Measurements from ENCODE around the gene TENM4. TPM values are rescaled to one million over a fixed set of nuclear protein-coding genes. Genes with fewer than 3 reads are reported as not detected.
A peak's percentile ranks its signal among the peaks of the same experiment; 100 is the strongest.

Gene TENM4
- polyA plus RNA-seq, 4 donors = 19.1 to 29.5 (median 22.3) TPM

DNA sequence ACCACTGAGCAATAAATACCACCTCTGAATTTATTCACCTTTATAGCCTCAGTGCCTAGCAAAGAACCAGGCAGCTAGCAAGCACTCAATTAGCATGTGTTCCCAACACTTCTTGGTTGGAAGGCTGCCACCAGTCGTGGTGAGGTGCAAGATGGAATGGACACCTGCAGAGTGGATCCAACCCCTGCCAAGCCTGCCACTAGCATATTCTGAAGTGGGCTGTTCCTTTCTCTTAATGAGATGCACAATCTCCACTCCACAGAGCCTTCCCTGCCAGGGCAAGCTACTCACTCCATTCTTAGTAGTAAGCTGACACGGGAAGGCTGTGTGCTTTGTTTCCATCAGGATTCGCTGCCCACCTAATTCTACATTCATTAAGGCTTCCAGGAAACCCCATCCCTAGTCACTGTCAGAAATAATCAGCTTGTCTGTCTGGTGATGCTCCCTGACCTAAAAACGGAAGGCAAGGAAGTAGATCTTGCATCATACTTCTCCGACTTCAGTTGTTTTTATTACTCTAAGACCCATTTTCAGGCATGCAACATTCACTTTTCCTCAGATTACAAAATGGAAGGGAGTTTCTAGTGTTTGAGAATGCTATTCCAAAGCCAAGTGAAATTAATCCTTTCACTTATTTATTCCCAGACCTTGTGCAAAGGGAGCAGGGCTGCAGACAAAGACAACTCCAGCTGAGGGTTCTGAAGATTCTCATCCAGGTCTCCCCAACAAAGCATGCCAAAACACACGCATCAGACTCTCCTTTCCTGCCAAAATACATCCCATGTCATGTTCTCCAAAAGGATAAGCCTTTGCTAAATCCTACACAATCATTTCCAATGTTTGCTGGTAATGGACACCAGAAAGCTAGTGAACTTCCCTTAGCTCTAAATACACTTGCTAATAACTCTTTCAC, 128.0 kb downstream of the TENM4 start:
- DNase-seq (ENCODE audit: low read depth in 4 of 4, low spot score in 2 of 4) = no peak

DNA sequence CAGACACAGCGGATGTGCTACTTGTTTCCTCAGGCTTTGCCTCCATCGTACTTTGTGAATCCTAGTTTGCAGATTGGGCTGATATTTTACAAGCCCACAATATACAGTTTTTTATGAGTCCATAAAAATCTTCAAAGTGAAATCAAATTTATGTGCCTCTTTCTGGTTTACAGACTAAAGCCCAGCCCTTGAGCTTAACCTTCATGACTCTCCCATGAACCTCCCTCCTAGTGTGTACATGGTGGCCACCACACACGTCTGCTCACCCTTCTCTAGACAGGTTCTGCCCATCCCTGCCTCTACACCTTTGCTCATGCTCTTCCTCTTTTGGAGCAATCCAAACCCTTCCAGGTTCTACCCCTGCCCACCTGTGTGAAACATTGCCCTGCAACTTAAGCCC, 129.4 kb downstream of the TENM4 start:
- DNase-seq (ENCODE audit: low read depth in 4 of 4, low spot score in 2 of 4) = no peak

DNA sequence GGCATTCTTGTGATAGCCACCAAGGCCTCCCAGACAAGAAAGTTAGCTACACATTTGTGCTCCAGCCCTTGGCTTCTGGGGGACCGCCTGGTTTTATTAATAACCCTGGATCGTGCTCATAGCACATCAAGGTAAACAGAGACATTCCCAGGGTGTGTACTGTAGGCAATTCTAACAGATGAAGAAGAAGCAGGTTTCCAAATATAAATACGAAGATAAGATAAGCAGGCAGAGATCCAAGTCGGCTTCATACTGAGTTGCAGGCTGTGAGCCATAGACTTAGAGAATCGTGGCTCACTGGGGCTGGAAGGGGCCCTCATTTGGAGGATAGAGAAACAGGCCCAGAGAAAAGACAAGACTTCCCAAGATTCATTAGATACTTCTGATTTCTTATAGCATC, 131.4 kb downstream of the TENM4 start:
- DNase-seq (ENCODE audit: low read depth in 4 of 4, low spot score in 2 of 4) = no peak

DNA sequence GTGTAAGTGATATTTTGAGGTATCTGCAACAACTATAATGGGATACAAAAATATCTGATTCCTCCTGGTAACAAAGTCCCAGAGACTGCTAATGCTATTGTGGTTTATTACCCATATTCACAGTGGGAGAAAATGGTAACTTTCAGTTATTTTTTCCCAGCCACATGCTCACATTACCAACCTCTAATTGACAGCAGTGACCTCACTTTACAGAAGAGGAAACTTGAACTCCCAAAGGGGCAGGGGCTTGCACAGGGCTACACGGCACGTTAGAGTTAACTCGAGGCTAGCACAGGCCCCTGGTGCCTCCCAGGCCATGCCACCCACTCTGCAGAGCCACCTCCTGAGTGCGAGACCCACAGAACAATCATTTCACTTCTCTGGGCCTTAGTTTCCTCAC, 132.4 kb downstream of the TENM4 start:
- DNase-seq (ENCODE audit: low read depth in 4 of 4, low spot score in 2 of 4) = no peak

DNA sequence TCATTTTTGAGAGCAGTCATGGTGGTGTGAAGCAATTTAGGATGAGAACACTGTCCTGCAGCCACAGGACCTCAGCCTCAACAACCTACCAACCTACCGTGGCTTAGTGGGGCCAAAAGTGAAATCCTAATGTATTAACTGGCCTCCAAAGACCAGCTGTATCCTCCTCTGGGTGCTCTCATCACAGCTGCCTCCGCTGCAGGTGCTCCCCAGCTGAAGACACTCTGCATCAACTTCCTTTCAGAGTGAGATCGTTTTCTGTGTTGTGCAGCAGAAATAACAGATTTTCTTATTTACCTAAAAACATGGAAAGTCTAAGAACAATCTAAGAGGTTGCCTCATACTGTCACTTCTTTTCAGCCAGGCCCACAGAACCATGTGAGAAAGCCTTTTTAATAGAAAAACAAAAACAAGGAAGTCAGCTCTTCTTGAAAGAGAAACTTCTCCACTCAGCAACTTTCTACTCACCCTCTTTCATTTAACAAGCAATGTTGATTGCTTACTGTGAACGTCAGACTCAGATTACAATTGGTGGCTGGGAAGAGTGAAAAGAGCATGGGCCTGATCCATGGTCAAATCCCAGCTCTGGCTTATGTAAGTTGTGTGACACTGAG, 136.1 kb downstream of the TENM4 start:
- no peak for DNase-seq (ENCODE audit: low read depth in 4 of 4, low spot score in 2 of 4)

DNA sequence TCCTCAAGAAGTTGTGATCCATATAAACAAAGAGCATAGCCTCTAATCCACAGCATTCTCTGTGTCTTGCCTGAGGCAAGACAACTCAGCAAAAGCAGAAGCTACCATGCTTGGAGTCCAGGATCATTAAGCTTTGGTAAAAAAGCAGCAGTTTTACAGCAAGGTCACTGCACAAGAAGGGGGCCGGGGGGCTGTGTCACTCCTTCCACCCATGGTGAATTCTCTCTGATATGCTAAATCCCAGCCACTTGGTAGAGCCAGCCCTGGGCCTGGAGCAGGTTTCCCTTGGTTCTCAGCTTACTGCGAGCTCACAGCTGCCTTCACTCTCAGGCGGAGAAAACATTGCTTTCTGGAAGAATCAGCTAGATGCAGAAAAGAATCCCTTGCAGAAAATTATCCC, 144.7 kb downstream of the TENM4 start:
- DNase-seq (ENCODE audit: low read depth in 4 of 4, low spot score in 2 of 4) = peak in 2 of 4 donors; percentile 42 to 48

DNA sequence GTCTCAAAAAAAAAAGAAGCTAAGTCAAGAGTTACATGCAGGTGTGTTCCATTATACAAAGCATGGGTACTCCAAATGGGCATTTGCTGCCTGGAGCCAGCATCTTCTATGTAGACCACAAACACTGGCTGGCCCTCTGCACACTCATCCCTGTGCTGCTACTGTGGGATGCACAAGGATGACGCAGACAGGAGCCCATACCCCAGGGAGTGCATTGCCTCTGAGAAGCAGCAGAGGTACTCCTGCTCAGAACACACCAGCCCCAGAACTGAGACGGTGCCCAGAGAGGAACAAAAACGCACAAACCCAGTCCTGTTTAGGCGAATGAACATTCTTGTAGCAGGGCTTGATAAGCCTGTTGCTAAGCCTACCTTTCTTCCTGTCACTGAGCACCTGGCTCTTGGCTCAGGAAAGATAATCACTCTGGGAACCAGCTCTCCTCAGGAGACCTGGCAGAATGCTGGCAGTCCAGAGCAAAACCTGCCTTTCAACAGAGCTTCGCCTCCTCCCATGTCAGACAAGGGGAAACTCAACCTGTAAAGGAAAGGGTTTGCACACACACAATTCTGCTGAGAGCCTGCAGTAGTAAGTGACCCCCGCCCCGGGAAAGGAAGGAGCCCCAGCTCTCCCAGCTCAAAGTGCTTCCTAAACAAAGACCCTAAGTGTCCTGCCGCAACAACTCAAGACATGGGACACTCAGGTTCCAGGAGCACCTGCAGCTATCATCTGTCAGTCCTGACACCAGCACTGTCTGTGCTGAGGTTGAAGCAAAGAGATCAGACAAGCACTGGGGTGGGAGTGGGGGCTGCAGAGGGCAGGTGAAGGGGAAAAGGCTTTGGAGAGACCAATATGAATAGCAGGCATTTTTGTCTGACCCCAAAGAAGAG, 145.7 kb downstream of the TENM4 start:
- DNase-seq (ENCODE audit: low read depth in 4 of 4, low spot score in 2 of 4) = peak in 3 of 4 donors; percentile 21 to 37 (median 23)

DNA sequence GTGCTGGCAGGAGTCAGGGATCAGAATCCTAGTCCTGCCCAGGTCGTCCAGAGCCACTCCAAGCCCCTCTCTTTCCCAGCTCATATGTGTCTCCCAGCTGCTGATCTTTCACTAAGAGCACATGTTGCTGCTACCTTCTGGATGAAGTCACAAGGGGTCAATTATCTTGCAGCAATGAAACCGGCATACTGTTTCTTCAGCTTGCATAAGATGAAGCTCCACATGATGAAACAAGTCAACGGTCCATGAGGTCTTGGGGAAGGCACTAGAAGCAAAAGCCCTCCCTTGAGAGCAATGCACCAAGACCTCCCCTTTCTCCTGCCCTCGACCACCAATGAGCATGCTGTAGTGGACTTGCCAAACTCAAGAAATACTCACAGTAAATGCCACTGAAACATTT, 148.9 kb downstream of the TENM4 start:
- no peak for DNase-seq (ENCODE audit: low read depth in 4 of 4, low spot score in 2 of 4)

DNA sequence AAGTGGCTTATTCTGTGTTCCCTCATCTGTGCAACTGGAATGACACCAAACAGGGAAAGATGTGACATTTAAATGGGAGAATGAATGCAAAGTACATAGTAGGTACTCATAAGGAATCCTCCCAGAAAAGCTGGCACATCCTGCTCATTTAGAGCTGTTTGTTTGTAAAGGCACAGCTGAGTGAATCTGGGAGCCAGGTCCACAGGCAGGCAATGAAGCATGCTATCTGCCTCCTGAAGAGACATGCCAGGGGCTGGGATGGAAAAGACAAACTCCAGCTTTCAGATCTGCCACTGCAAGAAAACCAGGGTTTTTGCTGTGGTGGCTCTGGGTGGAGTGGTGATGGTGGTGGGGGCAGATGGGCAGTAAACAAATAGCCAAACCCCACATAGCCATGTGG, 150.1 kb downstream of the TENM4 start:
- DNase-seq (ENCODE audit: low read depth in 4 of 4, low spot score in 2 of 4) = peak in 1 of 4 donors; percentile 17

DNA sequence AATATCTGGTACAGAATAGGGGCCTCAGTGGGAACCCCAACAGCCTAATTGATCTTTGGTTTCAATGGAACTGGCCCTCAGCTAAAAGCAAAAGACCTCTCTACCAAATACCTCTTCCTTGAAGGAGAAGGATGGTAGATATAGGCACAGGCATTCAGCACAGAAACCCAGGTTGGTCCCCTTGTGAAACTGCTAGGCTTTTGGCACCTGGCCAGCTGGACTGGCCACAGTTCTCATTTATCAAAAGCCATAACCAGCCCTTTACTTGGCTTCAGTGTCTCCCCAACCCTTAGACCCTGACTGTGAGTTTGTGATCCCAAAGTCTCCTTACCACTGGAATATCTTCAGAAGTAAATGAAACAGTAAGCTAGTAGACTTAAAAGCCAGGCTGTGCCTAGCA, 152.9 kb downstream of the TENM4 start:
- DNase-seq (ENCODE audit: low read depth in 4 of 4, low spot score in 2 of 4) = no peak

DNA sequence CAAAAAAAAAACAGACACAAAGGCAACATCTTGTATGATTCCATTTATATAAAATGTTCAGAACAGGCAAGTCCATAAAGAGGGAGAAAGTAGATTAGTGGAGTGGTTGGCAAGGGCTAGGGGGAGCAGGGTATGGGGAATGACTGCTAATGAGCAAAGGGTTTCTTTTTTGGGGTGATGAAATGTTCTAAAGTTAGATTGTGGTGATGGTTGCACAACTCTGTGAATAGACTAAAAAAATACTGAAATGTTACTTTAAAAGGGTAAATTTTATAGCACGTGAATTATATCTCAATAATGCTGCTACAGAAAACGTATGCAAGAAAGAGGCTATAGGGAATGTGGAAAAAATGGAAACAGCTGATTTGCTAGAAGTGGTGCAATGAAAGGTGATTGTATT, 155.1 kb downstream of the TENM4 start:
- no peak for DNase-seq (ENCODE audit: low read depth in 4 of 4, low spot score in 2 of 4)

DNA sequence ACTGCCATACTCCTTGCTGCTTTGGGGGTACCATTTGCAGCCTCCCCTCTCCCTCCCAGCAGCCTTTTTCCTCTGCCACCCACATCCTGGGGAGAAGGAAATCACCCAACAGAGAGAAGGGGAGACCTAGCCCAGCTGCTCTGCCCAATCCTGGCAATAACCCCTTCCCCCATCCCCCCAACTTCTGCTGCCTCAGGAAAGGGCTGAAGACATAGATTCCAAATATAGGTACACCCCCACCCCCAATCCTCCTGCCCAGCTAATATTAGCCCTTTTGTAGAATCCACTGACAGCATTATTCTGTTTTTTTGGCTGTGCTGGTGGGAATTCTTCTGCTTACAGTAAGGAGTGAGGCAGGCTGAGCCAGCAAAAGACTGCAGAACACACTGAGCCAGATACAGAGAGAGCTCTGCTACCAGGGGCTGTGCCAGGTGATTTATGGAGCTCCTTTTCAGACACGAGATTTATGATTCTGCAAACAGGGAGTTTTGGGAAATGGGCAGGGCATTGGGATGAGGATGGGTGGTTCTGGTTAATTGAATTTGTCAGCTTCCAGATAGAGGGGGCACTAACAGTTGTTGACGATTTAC, 164.0 kb downstream of the TENM4 start:
- no peak for DNase-seq (ENCODE audit: low read depth in 4 of 4, low spot score in 2 of 4)

DNA sequence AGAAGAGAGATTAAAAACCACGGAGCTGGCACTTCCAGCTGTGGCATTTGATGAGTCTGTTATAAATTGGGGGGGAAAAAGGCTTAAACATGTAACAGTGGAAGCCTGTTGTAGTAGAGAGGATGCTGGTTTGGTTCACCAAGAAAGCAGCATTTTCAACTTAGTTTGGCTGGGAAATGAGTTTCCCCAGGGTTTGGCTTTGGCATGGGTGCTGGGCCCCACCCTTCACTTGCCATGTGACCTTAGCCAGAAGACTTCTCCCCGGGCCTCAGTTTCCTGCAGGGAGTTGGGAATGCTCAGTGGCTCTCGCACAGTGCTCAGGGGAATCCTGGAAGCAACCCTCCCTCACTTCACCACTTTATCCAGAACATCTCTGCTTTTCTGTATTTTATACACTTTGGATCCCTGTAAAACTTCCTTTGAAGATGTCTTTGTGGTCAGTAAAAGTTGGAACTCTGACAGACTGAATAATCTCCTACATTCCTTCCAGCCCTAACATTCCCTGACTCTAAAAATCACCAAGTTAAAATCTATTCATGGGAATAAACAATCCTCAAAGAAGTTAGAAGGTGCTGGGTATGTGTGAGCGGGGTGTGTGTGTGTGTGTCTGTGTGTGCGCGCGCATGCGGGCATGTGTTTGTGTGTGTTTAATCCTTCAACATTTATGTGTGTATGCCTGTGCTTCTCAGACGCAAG, 166.0 kb downstream of the TENM4 start:
- DNase-seq (ENCODE audit: low read depth in 4 of 4, low spot score in 2 of 4) = no peak

DNA sequence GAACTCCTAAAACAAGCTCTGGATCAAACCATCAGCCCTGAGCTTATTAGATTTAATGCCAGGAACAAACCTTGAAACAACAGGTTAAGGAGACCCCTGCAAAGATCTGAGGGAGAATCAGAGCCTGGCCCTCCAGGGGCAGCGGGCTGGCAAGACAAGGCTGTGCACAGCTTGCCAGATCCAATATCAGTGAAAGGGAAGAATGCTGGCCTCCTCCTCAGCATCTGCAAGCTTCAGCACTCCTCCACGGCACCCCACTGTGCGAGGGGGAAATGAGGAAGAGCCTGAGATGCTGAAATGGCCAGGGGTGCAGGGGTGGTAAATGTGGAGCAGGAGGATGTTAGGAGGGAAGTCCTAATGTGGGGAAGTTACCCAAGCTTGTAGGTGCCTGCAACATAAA, 167.0 kb downstream of the TENM4 start:
- no peak for DNase-seq (ENCODE audit: low read depth in 4 of 4, low spot score in 2 of 4)

DNA sequence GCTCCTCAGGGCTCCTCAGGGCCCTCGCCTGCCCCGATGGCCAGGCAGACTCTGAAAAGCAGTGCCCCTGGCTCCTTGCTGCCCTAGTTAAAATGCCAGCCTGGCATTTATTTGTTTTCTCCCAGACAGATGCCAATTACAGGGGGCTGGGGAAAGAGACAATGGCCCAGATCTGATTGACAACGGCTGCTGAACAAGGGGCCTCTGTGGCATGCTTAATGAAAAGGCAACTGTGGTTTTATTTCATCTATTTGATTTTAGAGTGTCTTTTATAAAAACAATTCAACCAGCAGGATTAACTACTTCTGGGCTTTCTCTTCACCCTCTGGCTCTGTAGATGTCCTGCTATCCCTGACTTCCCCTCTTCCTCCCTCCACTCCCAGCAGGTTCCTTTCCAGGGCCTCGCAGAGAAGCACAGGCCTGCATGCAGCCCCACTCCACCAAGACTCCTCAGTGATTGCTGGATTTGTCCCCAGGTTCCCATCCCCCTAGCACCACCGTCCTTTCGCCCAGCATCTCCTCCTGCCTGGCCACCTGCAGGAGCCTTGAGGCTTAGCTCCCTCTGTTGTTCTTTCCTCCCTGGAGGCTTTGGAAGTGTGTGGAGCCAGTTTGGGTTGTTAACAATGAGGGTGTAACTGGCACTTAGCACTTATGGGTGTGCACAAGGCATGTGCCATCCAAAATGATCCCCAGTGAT, 171.1 kb downstream of the TENM4 start:
- no peak for DNase-seq (ENCODE audit: low read depth in 4 of 4, low spot score in 2 of 4)

DNA sequence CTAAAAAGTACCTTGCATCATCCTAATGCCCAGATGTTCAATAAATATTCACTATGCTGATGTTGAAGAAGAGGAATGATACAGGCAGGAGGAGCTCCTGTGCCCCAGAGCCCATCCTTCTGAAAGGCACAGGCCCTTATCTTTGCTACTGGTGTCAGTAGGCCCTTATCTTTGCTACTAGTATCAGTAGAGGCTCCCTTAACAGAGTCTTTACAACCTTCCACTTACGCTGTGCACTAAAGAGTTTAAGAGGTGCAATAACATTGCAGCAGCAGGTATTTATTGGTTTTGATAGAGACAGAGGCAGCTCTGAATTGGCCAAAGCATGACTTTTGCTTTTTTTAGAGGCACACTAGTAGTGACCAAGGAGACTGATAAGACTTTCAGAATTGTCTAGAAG, 174.4 kb downstream of the TENM4 start:
- no peak for DNase-seq (ENCODE audit: low read depth in 4 of 4, low spot score in 2 of 4)

DNA sequence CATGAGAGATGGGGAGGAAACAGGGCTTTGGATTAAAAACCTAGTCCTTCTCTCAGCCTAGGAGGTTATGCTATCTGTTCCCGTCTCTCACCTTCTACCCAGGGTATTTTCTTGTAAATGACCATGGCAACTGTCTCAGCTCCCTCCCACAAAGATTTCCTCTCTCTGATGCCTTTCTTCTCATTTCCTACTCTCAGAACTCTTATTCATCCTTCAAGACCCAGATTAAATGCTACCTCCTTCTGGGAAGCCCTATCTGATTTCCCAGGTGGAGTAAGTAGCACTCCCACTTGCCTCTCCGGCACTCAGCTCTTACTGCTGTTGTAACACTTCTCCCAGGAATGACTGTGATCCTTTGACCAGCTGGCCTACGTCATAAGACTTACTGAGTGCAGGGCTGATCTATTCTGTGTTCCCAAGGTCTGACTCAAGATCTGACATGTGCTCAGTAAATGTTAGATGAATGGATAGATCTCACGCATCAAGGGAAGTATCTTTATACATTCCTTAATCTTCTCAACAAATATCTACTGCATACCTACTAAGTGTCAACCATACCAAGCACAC, 175.0 kb downstream of the TENM4 start:
- no peak for DNase-seq (ENCODE audit: low read depth in 4 of 4, low spot score in 2 of 4)

DNA sequence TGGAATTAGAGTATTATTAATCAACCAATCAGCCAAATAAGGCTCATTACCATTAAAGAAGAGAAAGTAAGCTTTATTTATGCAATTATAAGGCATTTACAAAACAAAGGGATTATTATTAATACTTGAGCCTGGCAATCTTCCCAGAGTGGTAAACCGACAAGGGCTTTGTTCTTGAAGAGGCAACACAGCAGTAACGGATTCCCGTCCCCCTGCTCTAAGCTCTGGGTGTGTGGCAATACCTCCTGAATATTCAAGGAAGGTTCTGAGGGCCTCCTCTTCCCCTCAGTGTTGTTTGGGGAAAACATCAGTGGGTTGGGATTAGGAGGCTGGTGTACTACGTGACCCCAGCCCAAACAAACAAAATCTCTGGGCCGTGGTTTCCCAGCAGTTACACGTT, 176.5 kb downstream of the TENM4 start:
- no peak for DNase-seq (ENCODE audit: low read depth in 4 of 4, low spot score in 2 of 4)

DNA sequence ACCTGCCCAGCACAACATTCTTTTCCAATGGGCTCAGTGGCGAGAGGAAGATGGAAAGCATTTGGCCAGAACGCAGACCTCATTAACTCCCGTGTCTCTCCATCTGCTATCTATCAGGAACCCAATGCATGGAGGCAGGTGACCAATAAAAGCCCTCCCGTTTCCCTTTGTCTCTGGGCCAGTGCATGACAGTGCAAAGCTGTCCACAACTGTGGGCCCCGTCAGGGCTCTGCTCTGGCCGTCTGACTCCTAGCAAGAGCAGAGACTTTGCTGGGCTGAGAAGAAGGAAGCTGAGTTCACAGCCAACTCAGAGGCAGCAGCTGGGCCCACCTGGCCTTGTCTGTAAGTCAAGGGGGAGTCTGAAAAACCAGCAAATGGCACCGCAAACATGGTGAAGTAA, 177.8 kb downstream of the TENM4 start:
- DNase-seq (ENCODE audit: low read depth in 4 of 4, low spot score in 2 of 4) = peak in 2 of 4 donors; percentile 55 to 58
